NCI-H2196 treated with DMSO at 0.1 percent for 48 hours (cell line): ENCODE measurements around the gene MEG3.

Experiments
- DNase-seq: peaks from one replicate; lab custom pipeline; 2025; ENCODE audit not compliant: unreplicated experiment; lab: John Stamatoyannopoulos, UW

The MEG3 gene

DNA sequence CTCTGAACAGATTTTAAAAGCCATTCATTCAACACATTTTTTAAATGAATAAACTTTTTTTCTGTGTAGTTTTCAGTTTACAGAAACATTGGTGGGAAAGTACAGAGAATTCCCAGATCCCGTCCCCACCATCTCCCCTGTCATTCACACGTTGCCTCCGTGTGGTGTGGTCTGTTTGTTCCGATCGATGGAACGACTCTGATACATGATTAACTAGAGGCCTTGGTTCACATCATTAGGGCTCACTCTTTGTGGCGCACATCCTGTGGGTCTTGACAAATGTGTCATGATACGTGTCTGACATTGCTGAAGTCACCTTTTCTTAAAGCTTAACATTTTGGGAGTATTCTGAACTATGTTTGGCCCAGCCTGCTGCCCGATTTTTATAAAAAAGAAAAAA, 18.5 kb downstream of the MEG3 start:
- no peak for DNase-seq

DNA sequence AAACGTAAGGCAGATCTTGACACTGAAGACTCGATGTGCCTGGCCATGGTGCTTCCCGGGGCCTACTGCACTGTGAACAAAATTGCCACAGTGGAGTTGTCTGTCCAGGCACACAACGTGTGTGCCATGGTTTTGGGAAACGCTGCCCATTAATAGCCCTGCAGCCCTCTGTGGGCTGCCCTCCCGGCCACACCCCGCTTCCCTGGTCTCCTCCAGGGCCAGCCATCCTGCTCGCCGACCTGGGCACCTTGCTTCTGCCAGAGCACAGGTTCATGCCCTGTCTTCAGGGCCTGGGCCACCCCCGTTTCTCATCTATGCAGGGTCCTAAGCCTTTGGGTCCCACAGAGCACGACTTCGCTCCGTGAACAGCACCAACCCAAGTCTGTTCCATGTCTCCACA, 18.9 kb downstream of the MEG3 start:
- no peak for DNase-seq

DNA sequence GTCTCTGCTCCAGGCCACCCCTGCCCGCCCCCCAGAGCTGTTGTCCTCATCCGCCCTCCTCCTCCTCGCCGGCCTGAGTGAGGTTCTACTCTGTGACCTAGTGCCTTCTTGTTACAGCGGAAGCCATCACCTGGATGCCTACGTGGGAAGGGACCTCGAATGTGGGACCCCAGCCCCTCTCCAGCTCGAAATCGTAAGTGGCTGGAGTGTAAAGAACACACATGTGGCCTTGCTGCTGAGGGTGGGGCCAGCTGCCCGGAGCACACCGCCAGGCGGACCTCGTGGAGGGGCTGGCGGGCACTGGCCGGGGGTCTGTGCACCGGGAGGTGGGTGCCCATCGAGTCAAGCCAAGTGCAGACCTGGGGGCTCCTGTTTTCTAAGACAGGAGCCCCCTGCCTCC, 19.4 kb downstream of the MEG3 start:
- DNase-seq: no peak

DNA sequence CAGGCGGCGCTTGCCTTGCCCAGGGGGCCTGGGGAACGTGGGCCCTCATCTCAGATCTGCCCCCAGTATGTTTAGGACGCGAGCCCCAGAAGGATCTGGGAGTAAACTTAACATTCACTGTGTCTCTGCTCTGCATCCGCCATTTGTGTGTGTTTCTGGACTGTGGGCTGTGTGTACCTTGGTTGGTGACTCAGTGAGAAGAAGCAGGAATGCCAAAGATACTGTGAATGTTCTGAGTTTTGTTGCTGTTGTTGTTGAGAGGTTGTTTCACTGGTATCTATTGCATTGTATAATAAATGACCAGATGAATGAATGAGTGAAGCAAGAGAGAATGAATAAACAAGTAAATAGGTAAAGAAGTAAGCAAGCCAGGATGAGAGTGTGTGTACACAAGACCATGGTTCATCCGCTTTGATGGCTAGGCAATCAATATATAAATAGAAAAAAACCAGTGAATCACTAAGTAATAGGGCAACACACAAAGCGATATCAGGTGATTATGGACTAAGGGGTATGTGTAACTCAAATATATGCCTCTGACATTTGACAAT, 20.5 kb downstream of the MEG3 start:
- no peak for DNase-seq

DNA sequence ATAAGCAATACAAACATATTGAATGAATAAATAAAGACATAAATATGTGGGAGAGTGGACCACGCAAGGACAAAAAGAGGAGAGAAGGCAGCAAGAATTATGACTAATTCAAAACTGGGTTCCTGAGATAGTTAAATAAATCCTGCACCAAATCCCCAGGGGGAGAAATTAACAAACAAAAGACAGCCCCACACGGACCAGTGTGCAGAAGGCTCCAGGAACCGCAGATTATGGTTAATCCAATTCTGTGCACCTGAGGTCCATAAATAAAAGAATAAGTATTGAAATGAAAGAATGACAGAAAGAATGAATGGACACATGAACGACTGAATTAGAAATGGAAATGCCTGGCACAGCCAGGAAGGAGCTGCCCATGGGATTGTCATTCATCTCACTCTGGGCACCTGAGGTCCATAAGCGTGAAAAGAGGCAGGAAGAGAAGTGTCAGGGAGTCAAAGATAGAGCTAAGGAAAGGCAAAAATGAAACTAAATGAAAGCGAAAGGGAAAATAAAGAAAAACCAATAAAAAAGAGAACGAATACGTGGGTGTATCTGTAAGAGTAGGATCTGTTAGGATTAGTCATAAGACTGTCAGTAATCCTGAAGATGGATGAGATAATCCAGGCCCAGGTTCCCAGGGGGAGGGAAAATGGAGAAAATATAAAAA, 23.3 kb downstream of the MEG3 start:
- no peak for DNase-seq

DNA sequence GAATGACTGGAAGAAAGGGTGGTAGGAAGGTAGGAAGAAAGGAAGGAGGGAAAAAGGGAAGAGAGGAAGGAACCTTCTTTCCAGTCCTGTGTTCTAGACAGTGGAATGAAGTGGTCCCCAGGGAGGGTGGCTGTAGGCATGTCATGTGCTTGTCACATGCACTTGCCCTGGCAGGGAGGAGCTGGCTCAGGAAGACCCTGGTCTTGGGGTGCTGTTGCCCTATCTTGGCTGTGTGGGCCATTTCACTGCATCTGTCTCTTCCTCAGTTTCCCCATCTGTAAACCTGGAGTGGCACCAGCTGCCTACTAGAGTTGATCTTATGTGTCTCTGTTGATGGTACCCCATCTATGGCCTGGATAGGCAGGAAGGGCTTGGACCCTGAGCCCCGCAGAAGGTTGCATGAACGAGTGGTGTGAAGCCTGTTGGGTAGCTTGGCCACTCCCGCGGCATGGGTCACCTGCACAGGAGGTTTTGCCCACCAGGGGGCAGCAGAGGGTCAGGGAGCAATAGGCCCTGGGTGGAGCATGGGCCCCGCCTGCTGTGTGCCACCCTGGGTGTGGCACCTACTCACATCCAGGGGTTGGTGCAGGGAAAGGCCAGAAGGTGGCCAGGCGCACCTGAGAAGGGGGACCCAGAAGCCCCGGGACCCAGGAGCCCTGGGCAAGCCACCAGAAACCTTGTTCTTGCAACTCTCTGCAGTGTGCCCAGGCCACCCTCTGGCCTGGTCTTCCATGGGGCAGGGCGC, 25.1 kb downstream of the MEG3 start:
- DNase-seq: no peak

DNA sequence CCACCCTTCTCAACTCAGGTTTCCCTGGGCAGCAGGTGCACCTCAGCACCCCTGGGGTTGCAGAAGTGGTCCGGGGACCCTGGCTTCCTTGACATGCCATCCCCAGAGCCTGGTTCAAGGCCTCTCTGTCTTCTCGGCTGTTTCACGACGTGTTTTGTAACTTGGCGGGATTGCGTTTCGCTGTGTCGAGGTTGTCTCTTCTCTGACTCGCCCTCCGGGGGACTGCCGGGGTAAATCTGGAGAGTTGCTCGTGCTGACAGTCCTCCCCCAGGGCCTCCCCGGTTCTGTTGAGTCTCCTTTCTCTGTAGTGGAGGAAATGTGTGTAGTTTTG, 25.6 kb downstream of the MEG3 start:
- no peak for DNase-seq

DNA sequence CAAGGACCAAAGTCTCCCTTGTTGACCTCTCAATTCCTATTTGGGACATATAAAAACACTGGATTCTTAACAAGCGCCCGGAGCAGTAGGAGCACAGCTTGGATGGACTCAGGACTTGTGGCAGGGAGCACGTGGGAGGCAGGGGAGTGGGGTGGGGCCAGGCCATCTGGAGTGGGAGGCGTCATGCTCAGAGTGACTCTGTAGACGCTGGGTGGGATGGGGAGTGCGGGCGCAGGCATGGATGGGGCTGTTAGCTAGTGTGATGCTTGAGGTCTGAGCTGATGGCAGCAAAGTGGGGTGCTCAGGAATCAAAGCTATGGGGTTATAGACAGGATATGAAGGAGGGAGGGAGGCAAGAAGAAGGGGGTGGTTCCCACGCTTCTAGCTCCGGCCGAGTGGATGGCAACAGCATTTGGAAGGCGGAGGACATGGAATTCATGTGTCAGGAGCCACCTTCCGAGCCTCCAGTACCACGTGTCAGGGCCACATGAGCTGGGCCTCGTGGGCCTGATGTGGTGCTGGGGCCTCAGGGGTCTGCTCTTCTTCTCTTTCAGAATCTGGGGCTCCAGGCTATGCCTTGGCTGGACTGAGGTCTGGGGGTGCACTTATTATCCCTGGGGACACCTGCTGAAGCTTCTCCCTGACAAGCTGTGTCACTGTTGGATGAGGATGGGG, 26.2 kb downstream of the MEG3 start:
- no peak for DNase-seq

DNA sequence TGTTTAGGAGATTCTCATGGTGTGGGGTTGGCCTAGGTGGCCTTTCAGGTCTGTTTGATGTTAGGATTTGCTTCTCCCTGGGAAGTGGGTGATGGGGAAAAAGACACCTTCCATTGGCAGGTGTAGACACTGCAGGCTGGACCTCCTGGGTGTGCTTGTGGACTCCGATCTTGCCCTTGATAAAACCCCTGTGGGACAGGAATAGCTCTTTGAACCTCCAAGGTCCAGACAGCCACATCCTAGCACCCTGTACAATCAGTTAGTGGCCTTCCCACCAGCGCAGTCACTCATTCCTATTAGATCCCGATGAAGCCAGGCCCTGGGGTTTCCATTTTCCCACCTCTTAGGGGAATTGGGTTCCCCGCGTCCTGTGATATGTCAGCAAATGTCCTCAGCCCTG, 28.5 kb downstream of the MEG3 start:
- DNase-seq: no peak

DNA sequence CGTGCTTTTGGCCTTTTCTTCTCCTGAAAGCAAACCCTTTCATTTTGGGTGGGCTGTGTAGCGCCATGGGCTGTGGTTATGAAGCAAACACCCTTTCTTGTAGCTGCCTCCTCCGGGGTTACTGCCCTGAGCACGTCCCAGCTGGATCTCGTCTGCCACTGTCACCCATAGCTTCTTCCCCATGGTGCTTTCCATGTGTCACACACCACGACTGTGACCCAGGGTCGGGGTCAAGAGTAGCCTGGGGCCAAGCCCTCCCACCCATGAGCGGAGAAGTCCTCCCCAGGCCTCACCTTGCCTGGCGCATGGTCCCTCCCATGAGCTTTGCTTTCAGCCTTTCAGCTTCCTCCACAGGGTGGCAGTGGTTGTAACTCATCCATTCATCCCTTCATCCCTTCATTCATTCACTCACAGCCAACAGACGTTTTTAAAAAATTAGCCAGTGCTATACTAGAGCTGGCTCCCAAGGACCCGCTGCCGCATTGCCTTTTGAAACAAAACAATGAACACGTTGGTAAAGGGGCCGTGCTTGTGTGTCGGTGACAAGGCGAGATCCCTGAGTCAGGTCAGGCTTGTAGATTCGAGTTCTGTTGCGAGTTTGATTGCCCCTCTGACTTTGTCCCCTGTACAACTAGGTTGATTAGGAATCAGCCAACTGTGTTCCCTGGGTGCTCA, 29.5 kb downstream of the MEG3 start:
- DNase-seq: no peak

DNA sequence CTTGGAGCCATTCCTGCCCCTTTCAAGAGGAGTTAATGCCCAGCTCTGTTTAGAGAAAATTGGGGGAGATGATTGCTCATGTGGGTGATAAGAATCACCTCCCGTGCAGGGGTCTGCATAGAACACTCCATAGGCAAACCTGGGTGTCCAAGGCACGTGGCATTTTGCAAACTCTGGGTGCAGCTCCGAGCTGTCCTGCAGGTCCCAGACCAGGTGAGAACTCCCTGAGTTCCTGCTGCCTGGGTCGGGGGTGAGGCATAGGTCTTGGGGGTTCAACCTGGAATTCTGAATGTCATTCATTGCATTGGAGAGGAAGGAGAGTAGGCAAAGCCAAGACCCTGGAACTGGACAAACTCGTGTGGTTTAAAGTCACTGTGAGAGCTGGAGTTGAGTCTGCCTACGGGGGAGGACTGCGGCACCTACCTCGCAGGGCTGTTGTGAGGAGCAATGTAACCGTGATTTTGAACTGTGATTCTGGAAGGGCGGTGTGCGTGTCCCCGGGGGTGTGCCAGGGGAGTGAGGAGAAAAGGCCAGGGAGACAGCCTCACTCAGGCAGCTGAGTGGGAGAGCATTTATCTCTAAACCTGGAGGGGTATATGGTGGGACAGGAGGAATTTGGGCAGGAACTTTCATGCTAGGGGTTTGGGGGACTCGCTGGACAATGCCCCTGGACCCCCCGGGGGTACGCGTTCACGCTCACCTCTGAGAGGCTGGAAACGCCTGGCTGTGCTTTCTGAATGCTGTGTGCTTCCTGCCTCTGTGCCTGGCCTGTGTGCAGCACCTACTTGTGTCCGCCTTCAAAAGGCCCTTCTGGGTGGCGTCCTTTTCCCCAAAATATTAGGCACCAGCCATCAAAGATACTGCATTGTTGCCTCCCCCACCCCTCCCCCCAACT, 30.4 kb downstream of the MEG3 start:
- no peak for DNase-seq

DNA sequence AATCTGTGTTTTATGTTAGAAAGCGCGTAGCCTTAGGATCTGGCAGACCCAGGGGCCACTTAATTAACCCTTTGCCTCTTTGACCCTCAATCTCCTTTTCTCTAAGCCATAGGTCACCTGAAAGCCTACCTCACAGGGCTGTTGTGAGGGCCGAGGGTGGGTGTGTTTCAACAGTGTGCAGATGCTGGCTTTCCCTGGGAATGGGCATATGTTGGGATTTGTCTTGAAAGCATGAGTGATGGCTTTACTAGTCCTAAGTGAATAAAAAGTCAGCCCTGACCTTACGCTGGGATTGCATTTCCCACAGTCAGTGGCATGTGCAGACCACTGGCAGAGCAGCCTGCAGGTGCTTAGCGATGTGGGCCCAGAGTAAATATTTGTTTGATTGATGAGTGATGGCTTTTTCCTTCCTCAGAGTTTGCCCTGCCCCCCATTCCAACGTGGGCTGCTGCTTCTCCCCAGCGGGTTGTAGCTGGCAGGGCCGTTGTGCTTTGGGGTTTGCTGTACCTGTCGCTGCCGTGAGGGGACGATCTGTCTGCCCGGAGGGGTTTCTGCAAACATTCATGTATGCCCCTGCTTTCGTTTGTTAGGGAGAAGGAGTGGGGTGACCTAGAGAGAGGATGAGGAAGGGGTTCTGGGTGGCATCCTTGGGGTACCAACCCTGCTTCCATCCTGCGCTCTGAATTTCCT, 31.5 kb downstream of the MEG3 start:
- no peak for DNase-seq

DNA sequence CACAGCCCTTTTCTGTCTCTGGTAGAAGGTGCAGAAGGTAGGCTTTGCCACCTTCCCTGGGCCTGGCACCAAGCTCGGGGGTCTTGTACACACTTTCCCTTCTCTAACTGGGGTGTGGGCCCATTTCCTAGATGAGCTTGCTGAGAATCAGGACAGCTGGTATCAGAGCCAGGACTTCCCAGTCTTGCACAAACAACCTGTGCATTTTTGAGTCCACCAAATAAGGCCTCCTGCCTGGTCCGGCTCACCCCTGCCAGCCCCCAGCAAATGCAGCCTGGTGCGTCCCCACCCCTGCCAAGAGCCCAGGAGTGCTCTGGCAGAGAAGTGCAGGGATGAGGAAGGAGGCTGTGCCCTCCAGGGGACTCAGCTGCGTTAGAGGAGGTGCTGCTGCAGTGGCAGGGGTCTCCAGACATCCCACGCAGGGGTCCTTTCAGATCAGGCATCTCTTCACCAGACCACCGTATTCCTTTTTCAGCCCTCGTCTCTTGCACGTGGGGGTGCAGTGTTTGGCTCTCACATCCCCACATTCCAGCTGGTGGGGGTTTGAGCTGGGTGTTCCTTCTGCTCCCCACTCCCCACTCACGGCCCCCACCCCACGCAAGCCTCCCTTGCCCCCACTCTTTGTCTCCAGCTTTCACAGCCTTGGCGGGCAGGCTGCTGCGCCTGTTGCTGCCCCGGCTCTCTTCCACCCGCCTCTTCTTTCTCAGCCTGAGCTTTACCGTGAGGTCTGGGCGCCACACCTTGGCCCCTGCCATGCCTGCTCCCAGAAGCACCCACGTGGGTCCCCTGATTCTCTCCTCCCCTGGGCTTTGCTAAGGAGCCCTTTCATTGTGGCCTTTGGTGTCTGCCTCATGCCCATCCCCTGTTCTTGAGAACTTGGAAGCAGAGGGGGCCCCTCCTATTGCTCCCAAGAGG, 32.3 kb downstream of the MEG3 start:
- no peak for DNase-seq

DNA sequence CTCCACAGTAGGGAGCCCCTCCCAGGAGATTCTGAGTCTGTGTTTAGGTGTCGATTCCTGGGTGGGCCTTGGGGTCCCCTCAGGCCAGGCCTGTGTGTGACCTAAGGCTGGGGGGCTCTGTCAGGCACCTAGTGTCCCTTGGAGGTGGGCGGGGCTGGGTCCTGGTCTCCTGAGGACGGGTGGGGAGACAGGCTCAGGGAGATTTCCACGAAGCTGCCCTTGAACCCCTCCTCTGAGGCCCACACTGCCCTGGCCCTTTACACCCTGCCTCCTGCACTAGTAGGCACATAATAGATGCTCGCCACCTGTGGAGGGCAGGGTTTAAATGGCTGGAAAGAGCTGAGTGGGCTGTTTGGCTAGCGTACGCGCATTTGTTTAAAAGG, 32.9 kb downstream of the MEG3 start:
- no peak for DNase-seq

DNA sequence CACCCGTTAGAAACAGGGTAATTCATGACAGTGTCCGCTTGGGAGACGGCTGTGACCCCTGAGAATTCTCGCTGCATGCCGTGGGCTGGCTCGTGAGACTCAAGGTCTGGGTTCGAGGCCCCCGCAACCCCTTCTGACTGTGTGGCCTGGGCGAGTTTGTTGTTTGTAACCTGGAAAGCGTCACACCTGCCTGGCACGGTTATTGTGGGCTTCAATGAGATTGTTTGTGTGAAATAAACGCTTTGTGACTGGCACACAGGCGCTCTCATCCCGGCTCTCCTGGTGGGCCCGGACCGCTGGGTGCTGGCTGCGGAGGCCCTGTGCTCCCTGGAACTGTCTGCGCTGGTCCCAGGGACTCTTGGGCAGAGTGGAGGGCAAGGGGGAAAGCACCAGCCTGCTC, 33.9 kb downstream of the MEG3 start:
- no peak for DNase-seq

DNA sequence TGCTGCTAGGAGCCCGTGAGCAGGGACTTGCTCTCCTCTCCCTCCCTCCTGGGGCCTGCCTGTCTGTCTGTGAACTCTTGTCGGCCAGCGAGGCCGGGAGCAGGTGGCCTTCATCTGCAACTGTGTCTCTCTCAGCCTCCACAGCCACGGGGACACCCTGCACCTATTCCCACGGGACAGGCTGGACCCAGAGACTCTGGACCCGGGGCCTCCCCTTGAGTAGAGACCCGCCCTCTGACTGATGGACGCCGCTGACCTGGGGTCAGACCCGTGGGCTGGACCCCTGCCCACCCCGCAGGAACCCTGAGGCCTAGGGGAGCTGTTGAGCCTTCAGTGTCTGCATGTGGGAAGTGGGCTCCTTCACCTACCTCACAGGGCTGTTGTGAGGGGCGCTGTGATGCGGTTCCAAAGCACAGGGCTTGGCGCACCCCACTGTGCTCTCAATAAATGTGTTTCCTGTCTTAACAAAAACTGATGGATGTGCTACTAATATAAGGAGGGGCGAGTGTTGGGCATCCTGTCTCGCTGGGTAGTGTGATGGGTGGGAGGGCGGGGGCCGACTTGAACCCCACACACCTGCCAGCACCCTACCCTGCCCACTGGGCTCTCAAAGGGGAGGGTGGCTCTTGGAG, 34.8 kb downstream of the MEG3 start:
- no peak for DNase-seq

DNA sequence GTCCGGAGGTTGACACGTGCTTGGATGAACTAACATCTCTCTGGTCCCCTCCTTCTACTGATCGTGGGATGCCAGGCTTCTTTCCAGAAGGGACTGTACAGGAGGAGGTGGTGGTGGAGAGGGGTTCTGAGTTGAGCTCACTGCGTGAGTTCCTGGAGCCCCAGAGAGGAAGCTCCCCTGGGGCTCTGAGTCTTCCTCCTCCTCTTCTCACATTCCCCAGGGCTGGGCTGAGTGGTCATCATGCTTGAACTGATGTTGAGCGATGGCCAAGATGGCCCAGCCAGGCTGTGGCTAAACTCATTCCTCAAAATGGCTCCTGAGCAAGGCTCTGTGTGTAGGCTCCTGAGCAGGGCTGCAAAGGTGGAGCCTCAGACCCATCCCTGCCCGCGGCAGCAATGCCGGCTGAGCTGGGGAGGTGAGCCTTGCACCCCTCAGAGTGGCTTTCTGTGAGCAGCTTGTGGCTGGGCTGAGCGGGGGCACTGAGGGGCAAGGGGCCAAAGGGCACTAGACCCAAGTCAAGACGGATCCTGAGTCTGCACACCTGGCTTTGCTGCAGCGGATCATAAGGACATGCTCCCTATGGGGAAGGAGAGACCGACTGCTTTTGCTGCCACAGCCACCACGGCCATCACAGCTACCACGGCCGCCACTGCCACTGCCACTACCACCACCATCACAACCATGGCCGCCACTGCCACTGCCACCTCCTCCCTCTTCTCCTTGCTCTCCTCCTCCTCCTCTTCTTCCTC, 35.4 kb downstream of the MEG3 start:
- DNase-seq: no peak

DNA sequence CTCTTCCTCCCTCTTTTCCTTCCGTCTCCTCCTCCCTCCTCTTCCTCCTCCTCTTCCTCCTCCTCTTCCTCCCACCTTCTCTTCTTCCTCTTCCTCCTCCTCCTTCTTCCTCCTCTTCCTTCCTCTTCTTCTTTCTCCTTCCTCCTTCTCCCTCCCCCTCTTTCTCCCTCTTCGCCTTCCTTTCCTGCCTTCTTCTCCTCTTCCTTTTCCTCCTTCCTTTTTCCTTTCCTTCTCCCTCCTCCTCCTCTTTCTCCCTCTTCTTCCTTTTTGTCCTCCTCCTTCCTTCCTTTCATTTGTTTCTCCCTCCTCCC, 36.0 kb downstream of the MEG3 start:
- no peak for DNase-seq
